ENCODE measurements around the gene MICALL1.
"Not testable (repeated sequence)": the region's sequence is repeated elsewhere in the genome, so short reads cannot be mapped to it uniquely, and the experiment has no call there.

- not testable (repeated sequence) for TF ChIP-seq CTCF (IDR thresholded peaks at IDR 0.05; ENCODE audit: borderline replicate concordance, extremely low read depth, low read length, poor library complexity, severe bottlenecking); EZH2 (IDR thresholded peaks at IDR 0.05; ENCODE audit: borderline replicate concordance, low read depth, low read length, severe bottlenecking)
Measured at GRCh38 chr22:37955825-37956397, 49.8 kb downstream of the MICALL1 start.
